PC-3 (cell line): ENCODE results near the gene H6PD.

ENCODE experiments used
- EZH2 ChIP-seq: fragments of 300-600 bp; sonication (generic); IDR thresholded peaks from one replicate; pipeline ENCODE4 v1.6.1; 2017; ENCODE audit warnings: antibody characterized with exemption, mild to moderate bottlenecking, low read length; ENCODE audit not compliant: unreplicated experiment
- TF ChIP-seq, protein P1 (sequence below): fragments of 300-600 bp; sonication (generic); conservative IDR thresholded peaks from 2 replicates; pipeline ENCODE4 v1.5.1; 2017; ENCODE audit warnings: antibody characterized with exemption, low read depth, mild to moderate bottlenecking, low read length

DNA sequence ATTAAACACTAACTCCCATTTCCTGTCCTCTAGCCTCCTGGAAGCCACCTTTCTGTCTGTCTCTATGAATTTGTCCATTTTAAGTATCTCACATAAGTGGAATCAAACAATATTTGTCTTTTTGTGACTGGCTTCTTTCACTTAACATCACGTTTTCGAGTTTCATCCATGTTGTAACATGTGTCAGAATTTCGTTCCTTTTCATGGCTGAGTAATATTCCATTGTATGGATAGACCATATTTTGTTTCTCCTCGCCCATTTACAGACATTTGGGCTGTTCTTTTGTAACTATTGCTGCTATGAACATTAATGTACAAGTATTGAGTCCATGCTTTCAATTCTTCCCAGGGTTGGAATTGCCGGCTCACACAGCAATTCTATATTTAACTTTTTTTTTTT lies 15.7 kb upstream of the H6PD start:
- TF ChIP-seq, protein P1, sequence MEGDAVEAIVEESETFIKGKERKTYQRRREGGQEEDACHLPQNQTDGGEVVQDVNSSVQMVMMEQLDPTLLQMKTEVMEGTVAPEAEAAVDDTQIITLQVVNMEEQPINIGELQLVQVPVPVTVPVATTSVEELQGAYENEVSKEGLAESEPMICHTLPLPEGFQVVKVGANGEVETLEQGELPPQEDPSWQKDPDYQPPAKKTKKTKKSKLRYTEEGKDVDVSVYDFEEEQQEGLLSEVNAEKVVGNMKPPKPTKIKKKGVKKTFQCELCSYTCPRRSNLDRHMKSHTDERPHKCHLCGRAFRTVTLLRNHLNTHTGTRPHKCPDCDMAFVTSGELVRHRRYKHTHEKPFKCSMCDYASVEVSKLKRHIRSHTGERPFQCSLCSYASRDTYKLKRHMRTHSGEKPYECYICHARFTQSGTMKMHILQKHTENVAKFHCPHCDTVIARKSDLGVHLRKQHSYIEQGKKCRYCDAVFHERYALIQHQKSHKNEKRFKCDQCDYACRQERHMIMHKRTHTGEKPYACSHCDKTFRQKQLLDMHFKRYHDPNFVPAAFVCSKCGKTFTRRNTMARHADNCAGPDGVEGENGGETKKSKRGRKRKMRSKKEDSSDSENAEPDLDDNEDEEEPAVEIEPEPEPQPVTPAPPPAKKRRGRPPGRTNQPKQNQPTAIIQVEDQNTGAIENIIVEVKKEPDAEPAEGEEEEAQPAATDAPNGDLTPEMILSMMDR: no peak
- TF ChIP-seq EZH2: no peak
